H9 (cell line): ENCODE data around the gene CYP2D6. TPM values are rescaled to one million over a fixed set of nuclear protein-coding genes. Genes with fewer than 3 reads are reported as not detected.
"Not testable (repeated sequence)": the region's sequence is repeated elsewhere in the genome, so short reads cannot be mapped to it uniquely, and the experiment has no call there.

ENCODE experiments used
- DNase-seq: peaks from one replicate; pipeline ENCODE4 v3.0.0-alpha.2; 2017
- H2AFZ ChIP-seq: one replicate; pipeline ENCODE4 v1.6.1; 2013; ENCODE audit warnings: mild to moderate bottlenecking, low read length, control low read depth, moderate library complexity
- H2AK5ac ChIP-seq: 2 replicates; pipeline ENCODE4 v1.6.1; 2013; ENCODE audit warnings: low read length, control low read depth, mixed read lengths; ENCODE audit not compliant: insufficient read length
- H2BK120ac ChIP-seq: one replicate; pipeline ENCODE4 v1.6.1; 2013; ENCODE audit warnings: low read depth, mild to moderate bottlenecking, low read length, control low read depth, inconsistent platforms; ENCODE audit not compliant: poor library complexity, severe bottlenecking
- H2BK12ac ChIP-seq: 2 replicates; pipeline ENCODE4 v1.6.1; 2013; ENCODE audit warnings: low read length, control low read depth, mixed read lengths, low read depth; ENCODE audit not compliant: insufficient read length
- H2BK15ac ChIP-seq: 2 replicates; pipeline ENCODE4 v1.6.1; 2013; ENCODE audit warnings: low read depth, low read length, control low read depth
- H2BK20ac ChIP-seq: one replicate; pipeline ENCODE4 v1.6.1; 2013; ENCODE audit warnings: low read depth, mild to moderate bottlenecking, low read length, control low read depth, inconsistent platforms; ENCODE audit not compliant: poor library complexity, severe bottlenecking
- H2BK5ac ChIP-seq: 2 replicates; pipeline ENCODE4 v1.6.1; 2013; ENCODE audit warnings: low read length, control low read depth, mixed read lengths; ENCODE audit not compliant: insufficient read length
- H3K14ac ChIP-seq: 2 replicates; pipeline ENCODE4 v1.6.1; 2013; ENCODE audit warnings: low read length, control low read depth; ENCODE audit not compliant: insufficient read depth
- H3K18ac ChIP-seq: 2 replicates; pipeline ENCODE4 v1.6.1; 2013; ENCODE audit warnings: low read depth, mild to moderate bottlenecking, mixed read lengths, low read length, control low read depth; ENCODE audit not compliant: insufficient read length
- H3K23ac ChIP-seq: 2 replicates; pipeline ENCODE4 v1.6.1; 2013; ENCODE audit warnings: low read length, control low read depth, mixed read lengths, low read depth; ENCODE audit not compliant: insufficient read length
- H3K23me2 ChIP-seq: 2 replicates; pipeline ENCODE4 v1.6.1; 2013; ENCODE audit warnings: low read depth, mild to moderate bottlenecking, mixed read lengths, low read length, control low read depth; ENCODE audit not compliant: insufficient read length, poor library complexity, severe bottlenecking
- H3K27ac ChIP-seq: 2 replicates; pipeline ENCODE4 v1.5.1; 2013; ENCODE audit warnings: low read length, control low read depth, mixed read lengths, low read depth; ENCODE audit not compliant: insufficient read length
- H3K27me3 ChIP-seq: 2 replicates; pipeline ENCODE4 v1.6.1; 2013; ENCODE audit warnings: low read length, control low read depth, inconsistent platforms; ENCODE audit not compliant: insufficient read depth
- H3K4ac ChIP-seq: 2 replicates; pipeline ENCODE4 v1.6.1; 2013; ENCODE audit warnings: low read depth, mild to moderate bottlenecking, control low read depth, inconsistent platforms, low read length, moderate library complexity
- H3K4me1 ChIP-seq: 2 replicates; pipeline ENCODE4 v1.6.1; 2013; ENCODE audit warnings: low read length, control low read depth, inconsistent platforms; ENCODE audit not compliant: insufficient read depth
- H3K4me2 ChIP-seq: 2 replicates; pipeline ENCODE4 v1.6.1; 2013; ENCODE audit warnings: low read length, control low read depth, mixed read lengths; ENCODE audit not compliant: insufficient read length, insufficient read depth
- H3K56ac ChIP-seq: 2 replicates; pipeline ENCODE4 v1.6.1; 2013; ENCODE audit warnings: low read depth, mild to moderate bottlenecking, mixed read lengths, low read length, control low read depth; ENCODE audit not compliant: insufficient read length
- H3K79me1 ChIP-seq: 2 replicates; pipeline ENCODE4 v1.6.1; 2013; ENCODE audit warnings: low read depth, mild to moderate bottlenecking, moderate library complexity, low read length, control low read depth, inconsistent platforms; ENCODE audit not compliant: insufficient read depth, poor library complexity, severe bottlenecking
- H3K79me2 ChIP-seq: 2 replicates; pipeline ENCODE4 v1.6.1; 2013; ENCODE audit warnings: low read length, control low read depth, inconsistent platforms; ENCODE audit not compliant: insufficient read depth
- H3K9ac ChIP-seq: 2 replicates; pipeline ENCODE4 v1.6.1; 2013; ENCODE audit warnings: low read length, control low read depth, mixed read lengths; ENCODE audit not compliant: insufficient read length; ENCODE audit errors: extremely low read depth
- H3K9me3 ChIP-seq: one replicate; pipeline ENCODE4 v1.6.1; 2013; ENCODE audit warnings: low read depth, low read length, inconsistent platforms; ENCODE audit not compliant: control insufficient read depth
- H3T11ph ChIP-seq: one replicate; pipeline ENCODE4 v1.6.1; 2013; ENCODE audit warnings: mild to moderate bottlenecking, low read length, control low read depth, inconsistent platforms
- H4K20me1 ChIP-seq: one replicate; pipeline ENCODE4 v1.6.1; 2013; ENCODE audit not compliant: control insufficient read depth, insufficient read length, insufficient read depth
- H4K5ac ChIP-seq: 2 replicates; pipeline ENCODE4 v1.6.1; 2013; ENCODE audit warnings: low read depth, mild to moderate bottlenecking, mixed read lengths, low read length, control low read depth; ENCODE audit not compliant: insufficient read length
- H4K8ac ChIP-seq: replicated peaks from 2 replicates; pipeline ENCODE4 v1.6.1; 2013; ENCODE audit warnings: low read length, control low read depth, mixed read lengths, low read depth; ENCODE audit not compliant: insufficient read length
- H4K91ac ChIP-seq: 2 replicates; pipeline ENCODE4 v1.6.1; 2013; ENCODE audit warnings: low read depth, mild to moderate bottlenecking, moderate library complexity, mixed read lengths, low read length, control low read depth; ENCODE audit not compliant: insufficient read length
- H3K27ac Mint-ChIP-seq, 3 experiments: 2 replicates in 2 of 3; 3 replicates in 1 of 3; pipeline ENCODE4 v1.8.0; 2020 to 2021; ENCODE audit warnings: mixed read lengths in 3 of 3, mild to moderate bottlenecking in 1 of 3, moderate library complexity in 1 of 3
- H3K27me3 Mint-ChIP-seq: 2 replicates; pipeline ENCODE4 v1.8.0; 2021; ENCODE audit warnings: low read depth, mild to moderate bottlenecking, moderate library complexity, mixed read lengths
- H3K36me3 Mint-ChIP-seq, 3 experiments: 2 replicates in 2 of 3; 3 replicates in 1 of 3; pipeline ENCODE4 v1.8.0; 2020 to 2021; ENCODE audit warnings: low read depth in 3 of 3, mixed read lengths in 3 of 3; ENCODE audit not compliant: insufficient read depth in 1 of 3
- H3K4me1 Mint-ChIP-seq, 2 experiments: 2 replicates each; pipeline ENCODE4 v1.8.0; 2020; ENCODE audit warnings: mixed read lengths in 2 of 2
- H3K4me3 Mint-ChIP-seq, 2 experiments: 2 replicates in 1 of 2; 3 replicates in 1 of 2; pipeline ENCODE4 v1.8.0; 2020 to 2021; ENCODE audit warnings: mild to moderate bottlenecking in 2 of 2, mixed read lengths in 2 of 2, moderate library complexity in 1 of 2
- H3K9me3 Mint-ChIP-seq, 2 experiments: 2 replicates in 1 of 2; 3 replicates in 1 of 2; pipeline ENCODE4 v1.8.0; 2020; ENCODE audit warnings: mild to moderate bottlenecking in 2 of 2, mixed read lengths in 2 of 2, moderate library complexity in 1 of 2
- WGBS: extraction: QIAGEN DNeasy Blood & Tissue Kit; methylation state at CpG from one replicate; pipeline ENCODE4 v1.1.7; 2013; ENCODE audit warnings: missing lambda C conversion rate, low lambda C conversion rate, mixed read lengths; ENCODE audit not compliant: insufficient read length; ENCODE audit errors: extremely low coverage; 5-methylcytosine and 5-hydroxymethylcytosine counted together
- total RNA-seq: library from RNA; stranded (reverse); gene quantifications from 2 replicates; pipeline ENCODE4 v1.2.1, GENCODE V29; 2021
- TF ChIP-seq, protein P1 (sequence below): fragments of 200-600 bp; sonication (generic); conservative IDR thresholded peaks from 3 replicates; pipeline ENCODE4 v1.8.0; 2021; ENCODE audit warnings: antibody characterized with exemption, mild to moderate bottlenecking

Gene CYP2D6
- total RNA-seq, 1 experiment from 2014 or later: 2.3 TPM

- no peak overlapping the region for H4K8ac ChIP-seq
- no CpG with 5 or more reads among the region's 16 CpGs for whole genome bisulfite sequencing
- H3K56ac ChIP-seq: no peak overlapping the region
- H3K9ac ChIP-seq: no peak overlapping the region
- Mint-ChIP-seq H3K27me3 (peaks cover 19% of the 10 kb centered on the region), H3K9me3 (peaks cover 2 to 3% of the 10 kb centered on the region in 2 experiments; a peak in 2 of 5 replicates), H3K4me3 (no peak overlapping the region), H3K27ac (no peak overlapping the region), H3K36me3 (peaks cover 0 to 3% (median 3%) of the 10 kb centered on the region in 3 experiments; a peak in 4 of 7 replicates), H3K4me1 (0 out of 4 replicates have a peak, but pooled peaks cover 0 to 5% of the 10 kb centered on the region in 2 experiments)
- no peak overlapping the region for H2BK15ac ChIP-seq
- H3K4me2 ChIP-seq: no peak overlapping the region
- no peaks in the 10 kb centered on the region for H3K27me3 ChIP-seq
- DNase-seq: no peak
- no peak overlapping the region for H3K14ac ChIP-seq
- no peaks in the 10 kb centered on the region for H3K79me1 ChIP-seq
- no peaks in the 10 kb centered on the region for H3K79me2 ChIP-seq
- no peak overlapping the region for H2AK5ac ChIP-seq
- no peak overlapping the region for H3K4ac ChIP-seq
- no peak overlapping the region for H3T11ph ChIP-seq
- H3K4me1 ChIP-seq: no peaks in the 10 kb centered on the region
- no peak overlapping the region for H2BK12ac ChIP-seq
- no peak overlapping the region for H3K27ac ChIP-seq
- no peak overlapping the region for H2BK120ac ChIP-seq
- no peak overlapping the region for H3K18ac ChIP-seq
- H3K23me2 ChIP-seq: no peaks in the 10 kb centered on the region
- no peak overlapping the region for H3K23ac ChIP-seq
- no peaks in the 10 kb centered on the region for H3K9me3 ChIP-seq
- no peak overlapping the region for H4K5ac ChIP-seq
- no peak overlapping the region for H2AFZ ChIP-seq
- TF ChIP-seq, protein P1, sequence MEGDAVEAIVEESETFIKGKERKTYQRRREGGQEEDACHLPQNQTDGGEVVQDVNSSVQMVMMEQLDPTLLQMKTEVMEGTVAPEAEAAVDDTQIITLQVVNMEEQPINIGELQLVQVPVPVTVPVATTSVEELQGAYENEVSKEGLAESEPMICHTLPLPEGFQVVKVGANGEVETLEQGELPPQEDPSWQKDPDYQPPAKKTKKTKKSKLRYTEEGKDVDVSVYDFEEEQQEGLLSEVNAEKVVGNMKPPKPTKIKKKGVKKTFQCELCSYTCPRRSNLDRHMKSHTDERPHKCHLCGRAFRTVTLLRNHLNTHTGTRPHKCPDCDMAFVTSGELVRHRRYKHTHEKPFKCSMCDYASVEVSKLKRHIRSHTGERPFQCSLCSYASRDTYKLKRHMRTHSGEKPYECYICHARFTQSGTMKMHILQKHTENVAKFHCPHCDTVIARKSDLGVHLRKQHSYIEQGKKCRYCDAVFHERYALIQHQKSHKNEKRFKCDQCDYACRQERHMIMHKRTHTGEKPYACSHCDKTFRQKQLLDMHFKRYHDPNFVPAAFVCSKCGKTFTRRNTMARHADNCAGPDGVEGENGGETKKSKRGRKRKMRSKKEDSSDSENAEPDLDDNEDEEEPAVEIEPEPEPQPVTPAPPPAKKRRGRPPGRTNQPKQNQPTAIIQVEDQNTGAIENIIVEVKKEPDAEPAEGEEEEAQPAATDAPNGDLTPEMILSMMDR: no peak
- H4K91ac ChIP-seq: no peak overlapping the region
- no peak overlapping the region for H2BK20ac ChIP-seq
- no peak overlapping the region for H2BK5ac ChIP-seq
- H4K20me1 ChIP-seq: no peaks in the 10 kb centered on the region
Measured at GRCh38 chr22:42127606-42128005, 3.0 kb downstream of the CYP2D6 start.

GRCh38 chr22:42123529-42123928 lies 7.1 kb downstream of the CYP2D6 start:
- H3K4me1 Mint-ChIP-seq, H2BK12ac ChIP-seq, H3T11ph ChIP-seq, H3K4me2 ChIP-seq, H3K27me3 ChIP-seq, H3K79me1 ChIP-seq, H2AK5ac ChIP-seq, H4K5ac ChIP-seq, H2BK120ac ChIP-seq, H3K18ac ChIP-seq, H3K4me1 ChIP-seq, H3K9me3 Mint-ChIP-seq, H3K27ac ChIP-seq, H3K14ac ChIP-seq, H4K20me1 ChIP-seq, DNase-seq, H2BK15ac ChIP-seq, H3K9ac ChIP-seq, H3K79me2 ChIP-seq, H4K8ac ChIP-seq, H3K36me3 Mint-ChIP-seq, H2BK5ac ChIP-seq, H2BK20ac ChIP-seq, H3K23ac ChIP-seq, H3K4me3 Mint-ChIP-seq, H4K91ac ChIP-seq, H3K27ac Mint-ChIP-seq, H3K4ac ChIP-seq, H3K23me2 ChIP-seq, H2AFZ ChIP-seq, H3K9me3 ChIP-seq, H3K56ac ChIP-seq: not testable (repeated sequence)
- WGBS: no CpG with 5 or more reads among the region's 4 CpGs
- peaks cover 18% of the 10 kb centered on the region for H3K27me3 Mint-ChIP-seq
